ENCODE measurements around the gene TTC1. TPM values are rescaled to one million over a fixed set of nuclear protein-coding genes. Genes with fewer than 3 reads are reported as not detected.

TTC1 gene
- polyA plus RNA-seq, 1 of the 3 experiments (the other 2 are of a cell fraction), result 37.0 TPM

DNA sequence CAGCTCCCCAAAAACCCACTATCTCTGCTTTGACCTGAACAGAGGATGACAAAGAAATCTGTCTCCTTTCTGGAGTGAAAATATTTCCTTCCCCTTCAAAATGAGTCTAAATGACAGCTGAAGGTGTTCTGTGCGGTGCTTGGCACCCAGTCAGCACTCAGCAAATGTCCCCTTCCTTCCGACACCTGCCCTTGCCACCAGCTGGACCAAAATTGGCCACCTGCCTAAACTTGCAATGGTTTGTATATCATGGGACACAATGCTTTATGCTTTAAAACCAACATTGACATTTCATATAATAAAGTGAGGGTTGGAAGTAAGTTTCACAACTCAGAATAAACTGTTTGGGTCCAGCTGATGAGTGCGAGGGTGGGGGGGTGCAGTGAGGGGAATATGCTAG is 7.5 kb upstream of the TTC1 start:
- Histone ChIP-seq H3K4me1 (ENCODE audit: control insufficient read depth in 1 of 2, insufficient read depth in 2 of 2, low read depth in 1 of 2, low read length in 1 of 2) (no peaks in the 10 kb centered on the region), H4K20me1 (ENCODE audit: insufficient read depth) (no peaks in the 10 kb centered on the region), H3K9ac (no peak overlapping the region), H3K27ac (ENCODE audit: low read depth in 2 of 2, low read length in 1 of 2) (no peak overlapping the region), H3K4me2 (no peak overlapping the region), H3K79me2 (ENCODE audit: insufficient read depth) (no peaks in the 10 kb centered on the region), H3K4me3 (ENCODE audit: low read depth in 2 of 2, low read length in 1 of 2) (no peak overlapping the region), H2AFZ (ENCODE audit: low read depth) (no peak overlapping the region), H3K36me3 (replicated peaks in 1 of 2; ENCODE audit: control insufficient read depth in 1 of 2, insufficient read depth in 2 of 2, low read length in 1 of 2) (no peaks in the 10 kb centered on the region), H3F3A (replicated peaks; ENCODE audit: insufficient read depth) (no peaks in the 10 kb centered on the region), H3K9me3 (no peaks in the 10 kb centered on the region), H3K9me2 (no peaks in the 10 kb centered on the region), H3K27me3 (ENCODE audit: insufficient read depth) (no peaks in the 10 kb centered on the region)
- CTCF ChIA-PET, result interaction anchor here (0.6 to 0.9 kb wide), 2 partner anchors 10 kb away, joined by 3 read pairs; no protein-coding TSS in a partner anchor
- POLR2A ChIA-PET, result no interaction called here
- WGBS (ENCODE audit: low lambda C conversion rate), result 71% methylated on average over 3 of the region's 3 CpGs
- TF ChIP-seq YY1 (IDR thresholded peaks at IDR 0.05; ENCODE audit: low read depth), result no peak
- TF ChIP-seq EZH2phosphoT487 (IDR thresholded peaks at IDR 0.05; ENCODE audit: borderline replicate concordance, low read depth), result no peak
- TF ChIP-seq, protein P1, sequence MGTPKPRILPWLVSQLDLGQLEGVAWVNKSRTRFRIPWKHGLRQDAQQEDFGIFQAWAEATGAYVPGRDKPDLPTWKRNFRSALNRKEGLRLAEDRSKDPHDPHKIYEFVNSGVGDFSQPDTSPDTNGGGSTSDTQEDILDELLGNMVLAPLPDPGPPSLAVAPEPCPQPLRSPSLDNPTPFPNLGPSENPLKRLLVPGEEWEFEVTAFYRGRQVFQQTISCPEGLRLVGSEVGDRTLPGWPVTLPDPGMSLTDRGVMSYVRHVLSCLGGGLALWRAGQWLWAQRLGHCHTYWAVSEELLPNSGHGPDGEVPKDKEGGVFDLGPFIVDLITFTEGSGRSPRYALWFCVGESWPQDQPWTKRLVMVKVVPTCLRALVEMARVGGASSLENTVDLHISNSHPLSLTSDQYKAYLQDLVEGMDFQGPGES (IDR thresholded peaks at IDR 0.05; ENCODE audit: low read depth, low read length), result no peak
- no peak for TF ChIP-seq SIN3A (IDR thresholded peaks at IDR 0.05; ENCODE audit: borderline replicate concordance, low read depth, low read length)
- TF ChIP-seq, protein P2, sequence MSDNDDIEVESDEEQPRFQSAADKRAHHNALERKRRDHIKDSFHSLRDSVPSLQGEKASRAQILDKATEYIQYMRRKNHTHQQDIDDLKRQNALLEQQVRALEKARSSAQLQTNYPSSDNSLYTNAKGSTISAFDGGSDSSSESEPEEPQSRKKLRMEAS (IDR thresholded peaks at IDR 0.05; ENCODE audit: low read depth), result no peak
- no peak for TF ChIP-seq RCOR1 (IDR thresholded peaks at IDR 0.05; ENCODE audit: low read length)
- TF ChIP-seq EP300 (IDR thresholded peaks at IDR 0.05; ENCODE audit: borderline replicate concordance in 1 of 2, low read depth in 1 of 2, low read length in 1 of 2), result no peak
- TF ChIP-seq TAF1 (IDR thresholded peaks at IDR 0.05; ENCODE audit: borderline replicate concordance, low read depth, low read length), result no peak
- TF ChIP-seq GATA2 (CRISPR knock-in tag; IDR thresholded peaks at IDR 0.05), result no peak
- no peak for TF ChIP-seq FOXJ3 (CRISPR knock-in tag; IDR thresholded peaks at IDR 0.05)
- TF ChIP-seq, protein P3, sequence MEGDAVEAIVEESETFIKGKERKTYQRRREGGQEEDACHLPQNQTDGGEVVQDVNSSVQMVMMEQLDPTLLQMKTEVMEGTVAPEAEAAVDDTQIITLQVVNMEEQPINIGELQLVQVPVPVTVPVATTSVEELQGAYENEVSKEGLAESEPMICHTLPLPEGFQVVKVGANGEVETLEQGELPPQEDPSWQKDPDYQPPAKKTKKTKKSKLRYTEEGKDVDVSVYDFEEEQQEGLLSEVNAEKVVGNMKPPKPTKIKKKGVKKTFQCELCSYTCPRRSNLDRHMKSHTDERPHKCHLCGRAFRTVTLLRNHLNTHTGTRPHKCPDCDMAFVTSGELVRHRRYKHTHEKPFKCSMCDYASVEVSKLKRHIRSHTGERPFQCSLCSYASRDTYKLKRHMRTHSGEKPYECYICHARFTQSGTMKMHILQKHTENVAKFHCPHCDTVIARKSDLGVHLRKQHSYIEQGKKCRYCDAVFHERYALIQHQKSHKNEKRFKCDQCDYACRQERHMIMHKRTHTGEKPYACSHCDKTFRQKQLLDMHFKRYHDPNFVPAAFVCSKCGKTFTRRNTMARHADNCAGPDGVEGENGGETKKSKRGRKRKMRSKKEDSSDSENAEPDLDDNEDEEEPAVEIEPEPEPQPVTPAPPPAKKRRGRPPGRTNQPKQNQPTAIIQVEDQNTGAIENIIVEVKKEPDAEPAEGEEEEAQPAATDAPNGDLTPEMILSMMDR (IDR thresholded peaks at IDR 0.05), result no peak
- no peak for TF ChIP-seq RXRA (IDR thresholded peaks at IDR 0.05; ENCODE audit: borderline replicate concordance, low read depth)
- TF ChIP-seq, protein P4, sequence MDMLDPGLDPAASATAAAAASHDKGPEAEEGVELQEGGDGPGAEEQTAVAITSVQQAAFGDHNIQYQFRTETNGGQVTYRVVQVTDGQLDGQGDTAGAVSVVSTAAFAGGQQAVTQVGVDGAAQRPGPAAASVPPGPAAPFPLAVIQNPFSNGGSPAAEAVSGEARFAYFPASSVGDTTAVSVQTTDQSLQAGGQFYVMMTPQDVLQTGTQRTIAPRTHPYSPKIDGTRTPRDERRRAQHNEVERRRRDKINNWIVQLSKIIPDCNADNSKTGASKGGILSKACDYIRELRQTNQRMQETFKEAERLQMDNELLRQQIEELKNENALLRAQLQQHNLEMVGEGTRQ (IDR thresholded peaks at IDR 0.05; ENCODE audit: borderline replicate concordance, low read depth, low read length), result no peak
- TF ChIP-seq, protein P5, sequence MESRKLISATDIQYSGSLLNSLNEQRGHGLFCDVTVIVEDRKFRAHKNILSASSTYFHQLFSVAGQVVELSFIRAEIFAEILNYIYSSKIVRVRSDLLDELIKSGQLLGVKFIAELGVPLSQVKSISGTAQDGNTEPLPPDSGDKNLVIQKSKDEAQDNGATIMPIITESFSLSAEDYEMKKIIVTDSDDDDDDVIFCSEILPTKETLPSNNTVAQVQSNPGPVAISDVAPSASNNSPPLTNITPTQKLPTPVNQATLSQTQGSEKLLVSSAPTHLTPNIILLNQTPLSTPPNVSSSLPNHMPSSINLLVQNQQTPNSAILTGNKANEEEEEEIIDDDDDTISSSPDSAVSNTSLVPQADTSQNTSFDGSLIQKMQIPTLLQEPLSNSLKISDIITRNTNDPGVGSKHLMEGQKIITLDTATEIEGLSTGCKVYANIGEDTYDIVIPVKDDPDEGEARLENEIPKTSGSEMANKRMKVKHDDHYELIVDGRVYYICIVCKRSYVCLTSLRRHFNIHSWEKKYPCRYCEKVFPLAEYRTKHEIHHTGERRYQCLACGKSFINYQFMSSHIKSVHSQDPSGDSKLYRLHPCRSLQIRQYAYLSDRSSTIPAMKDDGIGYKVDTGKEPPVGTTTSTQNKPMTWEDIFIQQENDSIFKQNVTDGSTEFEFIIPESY (IDR thresholded peaks at IDR 0.05; ENCODE audit: borderline replicate concordance, low read depth), result no peak
- TF ChIP-seq, protein P6, sequence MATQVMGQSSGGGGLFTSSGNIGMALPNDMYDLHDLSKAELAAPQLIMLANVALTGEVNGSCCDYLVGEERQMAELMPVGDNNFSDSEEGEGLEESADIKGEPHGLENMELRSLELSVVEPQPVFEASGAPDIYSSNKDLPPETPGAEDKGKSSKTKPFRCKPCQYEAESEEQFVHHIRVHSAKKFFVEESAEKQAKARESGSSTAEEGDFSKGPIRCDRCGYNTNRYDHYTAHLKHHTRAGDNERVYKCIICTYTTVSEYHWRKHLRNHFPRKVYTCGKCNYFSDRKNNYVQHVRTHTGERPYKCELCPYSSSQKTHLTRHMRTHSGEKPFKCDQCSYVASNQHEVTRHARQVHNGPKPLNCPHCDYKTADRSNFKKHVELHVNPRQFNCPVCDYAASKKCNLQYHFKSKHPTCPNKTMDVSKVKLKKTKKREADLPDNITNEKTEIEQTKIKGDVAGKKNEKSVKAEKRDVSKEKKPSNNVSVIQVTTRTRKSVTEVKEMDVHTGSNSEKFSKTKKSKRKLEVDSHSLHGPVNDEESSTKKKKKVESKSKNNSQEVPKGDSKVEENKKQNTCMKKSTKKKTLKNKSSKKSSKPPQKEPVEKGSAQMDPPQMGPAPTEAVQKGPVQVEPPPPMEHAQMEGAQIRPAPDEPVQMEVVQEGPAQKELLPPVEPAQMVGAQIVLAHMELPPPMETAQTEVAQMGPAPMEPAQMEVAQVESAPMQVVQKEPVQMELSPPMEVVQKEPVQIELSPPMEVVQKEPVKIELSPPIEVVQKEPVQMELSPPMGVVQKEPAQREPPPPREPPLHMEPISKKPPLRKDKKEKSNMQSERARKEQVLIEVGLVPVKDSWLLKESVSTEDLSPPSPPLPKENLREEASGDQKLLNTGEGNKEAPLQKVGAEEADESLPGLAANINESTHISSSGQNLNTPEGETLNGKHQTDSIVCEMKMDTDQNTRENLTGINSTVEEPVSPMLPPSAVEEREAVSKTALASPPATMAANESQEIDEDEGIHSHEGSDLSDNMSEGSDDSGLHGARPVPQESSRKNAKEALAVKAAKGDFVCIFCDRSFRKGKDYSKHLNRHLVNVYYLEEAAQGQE (IDR thresholded peaks at IDR 0.05; ENCODE audit: low read depth, low read length), result no peak
- no peak for TF ChIP-seq POLR2AphosphoS5 (IDR thresholded peaks at IDR 0.05; ENCODE audit: low read depth, low read length)
- no peak for TF ChIP-seq TCF12 (IDR thresholded peaks at IDR 0.05)
- no peak for TF ChIP-seq MEF2A (IDR thresholded peaks at IDR 0.05; ENCODE audit: borderline replicate concordance, low read depth)
- TF ChIP-seq RAD21 (IDR thresholded peaks at IDR 0.05; ENCODE audit: low read length), result no peak
- TF ChIP-seq GABPA (IDR thresholded peaks at IDR 0.05; ENCODE audit: low read depth), result no peak
- no peak for DNase-seq

Measured in SK-N-SH (cell line).